Neural cell (in vitro differentiated cells): ENCODE data around the gene MAP3K5.

Source experiments
- CTCF ChIP-seq: fragments of 450-650 bp; IDR thresholded peaks from 2 replicates; pipeline ENCODE4 v1.5.1; 2014; ENCODE audit warnings: antibody characterized with exemption, mild to moderate bottlenecking, moderate library complexity; ENCODE audit not compliant: poor library complexity, severe bottlenecking
- EP300 ChIP-seq: fragments of 450-650 bp; conservative IDR thresholded peaks from 2 replicates; pipeline ENCODE4 v1.6.1; 2014; ENCODE audit warnings: antibody characterized with exemption, mild to moderate bottlenecking, moderate library complexity; ENCODE audit not compliant: poor library complexity, severe bottlenecking
- EZH2 ChIP-seq: fragments of 200-600, 300-800 bp; shearing (Covaris generic), sonication (generic); IDR thresholded peaks from 2 replicates; pipeline ENCODE4 v1.6.1; 2014; ENCODE audit warnings: antibody characterized with exemption, low read length, borderline replicate concordance, mild to moderate bottlenecking; ENCODE audit not compliant: insufficient read depth, poor library complexity, severe bottlenecking
- MXI1 ChIP-seq: fragments of 450-650 bp; conservative IDR thresholded peaks from 2 replicates; pipeline ENCODE4 v1.6.1; 2014; ENCODE audit warnings: antibody characterized with exemption, mild to moderate bottlenecking; ENCODE audit not compliant: poor library complexity, severe bottlenecking
- POLR2AphosphoS5 ChIP-seq: IDR thresholded peaks from 2 replicates; pipeline ENCODE4 v1.6.1; 2012
- RAD21 ChIP-seq: fragments of 450-650 bp; conservative IDR thresholded peaks from 2 replicates; pipeline ENCODE4 v1.6.1; 2014; ENCODE audit warnings: antibody characterized with exemption, mild to moderate bottlenecking, moderate library complexity
- REST ChIP-seq: IDR thresholded peaks from 2 replicates; pipeline ENCODE4 v1.6.1; 2012; ENCODE audit warnings: borderline replicate concordance
- TAF1 ChIP-seq: IDR thresholded peaks from 2 replicates; pipeline ENCODE4 v1.6.1; 2012; ENCODE audit warnings: low read depth

GRCh38 chr6:136510299-136510698 lies 282.0 kb downstream of the MAP3K5 start:
- TF ChIP-seq EZH2 (no peak), REST (no peak), CTCF (no peak), POLR2AphosphoS5 (no peak), EP300 (no peak), MXI1 (no peak), TAF1 (no peak), RAD21 (no peak)
